Muscle layer of colon (tissue), 2 donors: ENCODE results near the gene CLBA1.

Experiments used
- H3K27ac ChIP-seq: one replicate; pipeline ENCODE4 v1.7.0; 2013; ENCODE audit warnings: low read depth, mild to moderate bottlenecking, low read length, moderate library complexity
- H3K27me3 ChIP-seq, 2 donors: one replicate each; pipeline ENCODE4 v1.7.0; 2013; ENCODE audit warnings: low read length in 2 of 2, mild to moderate bottlenecking in 2 of 2; ENCODE audit not compliant: insufficient read depth in 2 of 2, control insufficient read depth in 1 of 2
- H3K36me3 ChIP-seq: one replicate; pipeline ENCODE4 v1.7.0; 2013; ENCODE audit warnings: mild to moderate bottlenecking, low read length; ENCODE audit not compliant: insufficient read depth
- H3K4me1 ChIP-seq: one replicate; pipeline ENCODE4 v1.7.0; 2013; ENCODE audit warnings: mild to moderate bottlenecking, low read length; ENCODE audit not compliant: insufficient read depth
- H3K4me3 ChIP-seq, 2 donors: one replicate each; pipeline ENCODE4 v1.7.0; 2013; ENCODE audit warnings: low read length in 2 of 2, low read depth in 1 of 2, mild to moderate bottlenecking in 1 of 2, moderate library complexity in 1 of 2
- H3K9ac ChIP-seq: one replicate; pipeline ENCODE4 v1.7.0; 2013; ENCODE audit warnings: low read length
- H3K9me3 ChIP-seq: one replicate; pipeline ENCODE4 v1.7.0; 2013; ENCODE audit warnings: mild to moderate bottlenecking, low read length
- donor health status: abdominal sarcoma.
- donor health status: Adenocarcinoma of cecum.

Gene CLBA1

DNA sequence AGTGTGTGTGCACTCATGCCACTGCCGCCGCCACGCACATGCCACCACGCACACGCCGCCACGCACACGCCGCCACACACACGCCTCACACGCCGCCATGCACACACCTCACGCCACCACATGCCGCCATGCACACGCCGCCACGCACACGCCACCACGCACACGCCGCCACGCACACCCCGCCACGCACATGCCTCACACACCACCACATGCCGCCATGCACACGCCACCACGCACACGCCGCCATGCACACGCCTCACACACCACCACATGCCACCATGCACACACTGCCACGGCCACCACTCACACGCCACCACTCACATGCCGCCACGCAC is 6.3 kb downstream of the CLBA1 start:
- Histone ChIP-seq H3K36me3 (peaks cover 6% of the 10 kb centered on the region), H3K4me3 (no peak overlapping the region), H3K9me3 (no peaks in the 10 kb centered on the region), H3K27ac (no peak overlapping the region), H3K27me3 (no peaks in the 10 kb centered on the region), H3K9ac (no peak overlapping the region), H3K4me1 (peaks cover 4% of the 10 kb centered on the region)

- no peak overlapping the region for H3K9ac ChIP-seq
Observed at GRCh38 chr14:104992501-104992900, 6.9 kb downstream of the CLBA1 start.

DNA sequence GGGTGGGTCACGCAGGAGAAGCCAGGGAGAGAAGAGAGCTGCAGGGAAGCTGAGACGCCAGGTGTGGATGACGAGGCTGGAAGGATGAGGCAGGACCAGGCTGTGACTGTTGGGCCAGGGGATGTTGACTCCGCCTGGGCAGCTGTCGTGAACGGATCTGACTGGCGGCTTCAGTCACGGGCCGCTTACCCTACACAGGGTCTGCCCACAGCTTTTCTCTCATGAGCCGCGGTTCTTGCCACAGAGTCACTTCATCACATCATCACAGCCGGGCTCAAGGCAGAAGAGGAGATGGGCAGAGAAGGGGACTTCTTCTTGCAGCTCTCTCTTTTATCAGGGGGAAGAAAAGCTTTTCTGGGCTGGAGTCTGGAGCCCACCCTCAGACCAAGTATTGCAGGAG is 7.7 kb downstream of the CLBA1 start:
- Histone ChIP-seq H3K27me3 (no peaks in the 10 kb centered on the region), H3K9ac (no peak overlapping the region), H3K9me3 (no peaks in the 10 kb centered on the region), H3K36me3 (peaks cover 6% of the 10 kb centered on the region), H3K27ac (no peak overlapping the region), H3K4me3 (no peak overlapping the region), H3K4me1 (no peaks in the 10 kb centered on the region)

More at GRCh38 chr14:104992501-104992900, 6.9 kb downstream of the CLBA1 start:
- H3K4me3 ChIP-seq = no peak overlapping the region
- no peaks in the 10 kb centered on the region for H3K27me3 ChIP-seq
- H3K27ac ChIP-seq = no peak overlapping the region
- H3K4me1 ChIP-seq = no peaks in the 10 kb centered on the region
- H3K36me3 ChIP-seq = peaks cover 6% of the 10 kb centered on the region
- H3K9me3 ChIP-seq = no peaks in the 10 kb centered on the region

- Histone ChIP-seq H3K36me3 (peaks cover 6% of the 10 kb centered on the region), H3K4me1 (no peaks in the 10 kb centered on the region), H3K4me3 (no peak overlapping the region), H3K27me3 (no peaks in the 10 kb centered on the region), H3K9ac (no peak overlapping the region), H3K27ac (no peak overlapping the region), H3K9me3 (no peaks in the 10 kb centered on the region)
Observed at GRCh38 chr14:104993808-104994591, 8.4 kb downstream of the CLBA1 start.

GRCh38 chr14:104994978-104995377 is 9.4 kb downstream of the CLBA1 start:
- Histone ChIP-seq H3K9me3 (no peaks in the 10 kb centered on the region), H3K36me3 (peaks cover 6% of the 10 kb centered on the region), H3K4me1 (no peaks in the 10 kb centered on the region), H3K27me3 (no peaks in the 10 kb centered on the region), H3K27ac (no peak overlapping the region), H3K9ac (no peak overlapping the region), H3K4me3 (no peak overlapping the region)

GRCh38 chr14:104996032-104996431 is 10.4 kb downstream of the CLBA1 start:
- no peak overlapping the region for H3K4me3 ChIP-seq
- H3K27ac ChIP-seq = no peak overlapping the region
- no peaks in the 10 kb centered on the region for H3K9me3 ChIP-seq
- H3K9ac ChIP-seq = no peak overlapping the region
- H3K27me3 ChIP-seq = no peaks in the 10 kb centered on the region
- H3K36me3 ChIP-seq = peaks cover 6% of the 10 kb centered on the region
- no peaks in the 10 kb centered on the region for H3K4me1 ChIP-seq

GRCh38 chr14:104996483-104996882 is 10.9 kb downstream of the CLBA1 start:
- Histone ChIP-seq H3K4me1 (no peaks in the 10 kb centered on the region), H3K4me3 (no peak overlapping the region), H3K9me3 (no peaks in the 10 kb centered on the region), H3K27ac (no peak overlapping the region), H3K9ac (no peak overlapping the region), H3K36me3 (peaks cover 6% of the 10 kb centered on the region), H3K27me3 (no peaks in the 10 kb centered on the region)

GRCh38 chr14:104998801-104999200 is 13.2 kb downstream of the CLBA1 start:
- H3K9ac ChIP-seq = no peak overlapping the region
- no peak overlapping the region for H3K27ac ChIP-seq
- H3K36me3 ChIP-seq = no peaks in the 10 kb centered on the region
- H3K27me3 ChIP-seq = no peaks in the 10 kb centered on the region
- H3K4me1 ChIP-seq = no peaks in the 10 kb centered on the region
- H3K9me3 ChIP-seq = no peaks in the 10 kb centered on the region
- H3K4me3 ChIP-seq = no peak overlapping the region

- no peaks in the 10 kb centered on the region for H3K27me3 ChIP-seq
- no peaks in the 10 kb centered on the region for H3K36me3 ChIP-seq
- H3K4me1 ChIP-seq = no peaks in the 10 kb centered on the region
- no peaks in the 10 kb centered on the region for H3K9me3 ChIP-seq
- no peak overlapping the region for H3K4me3 ChIP-seq
- H3K27ac ChIP-seq = no peak overlapping the region
- H3K9ac ChIP-seq = no peak overlapping the region
Observed at GRCh38 chr14:104999361-104999760, 13.8 kb downstream of the CLBA1 start.

- no peak overlapping the region for H3K4me3 ChIP-seq
- peaks cover 4% of the 10 kb centered on the region for H3K4me1 ChIP-seq
- H3K27ac ChIP-seq = no peak overlapping the region
- no peaks in the 10 kb centered on the region for H3K9me3 ChIP-seq
- no peaks in the 10 kb centered on the region for H3K36me3 ChIP-seq
- no peaks in the 10 kb centered on the region for H3K27me3 ChIP-seq
- no peak overlapping the region for H3K9ac ChIP-seq
Observed at GRCh38 chr14:105005329-105005928, 19.8 kb downstream of the CLBA1 start.

DNA sequence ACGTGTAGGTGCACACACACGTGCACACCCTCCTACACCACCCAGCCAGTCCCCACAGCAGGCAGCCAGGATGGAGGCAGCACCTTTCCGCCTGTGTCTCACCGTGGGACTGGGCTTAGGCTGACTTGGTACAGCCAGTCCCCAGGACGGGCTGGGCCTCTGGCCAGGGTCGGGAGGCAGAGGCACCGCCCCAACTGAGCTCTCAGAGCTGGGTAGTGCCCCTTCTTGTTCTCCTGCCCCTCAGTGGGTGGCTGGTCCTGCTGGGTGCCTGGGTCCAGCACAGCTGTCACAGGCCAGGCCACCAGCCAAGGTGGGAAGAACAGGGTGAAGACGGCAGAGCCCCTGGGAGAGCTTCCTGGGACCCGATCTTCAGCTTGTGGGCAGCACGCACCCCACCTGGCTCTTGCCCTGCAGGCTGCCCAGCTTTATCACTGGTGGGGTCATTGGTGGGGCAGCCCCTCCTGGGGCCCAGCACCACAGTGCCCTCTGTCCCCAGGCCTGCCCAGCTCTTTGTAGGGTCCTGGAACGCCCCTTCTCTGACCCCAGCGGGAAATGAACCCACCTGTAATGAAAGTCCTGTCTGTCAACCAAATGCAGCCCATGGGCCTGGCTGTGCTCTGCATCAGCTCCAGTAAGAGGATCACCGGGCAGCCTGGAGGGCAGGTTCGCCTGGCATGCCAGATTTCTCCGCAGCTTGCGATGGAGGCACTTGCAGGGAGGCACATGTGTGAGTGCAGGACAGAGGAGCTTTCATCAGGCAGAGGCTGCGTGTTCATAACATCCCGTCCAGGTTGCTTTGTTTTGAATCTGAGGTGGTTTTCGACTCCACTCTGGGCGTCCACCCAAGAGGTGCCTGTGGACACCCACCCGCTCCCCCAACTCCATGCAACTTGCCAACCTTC is 20.6 kb downstream of the CLBA1 start:
- Histone ChIP-seq H3K4me3 (no peak overlapping the region), H3K9ac (no peak overlapping the region), H3K9me3 (no peaks in the 10 kb centered on the region), H3K36me3 (no peaks in the 10 kb centered on the region), H3K27me3 (no peaks in the 10 kb centered on the region), H3K4me1 (peaks cover 7% of the 10 kb centered on the region), H3K27ac (no peak overlapping the region)
